HG02610 (cell line): ENCODE data around the gene SLC6A1.

ENCODE experiments used
- ATAC-seq: cut with Tn5 transposase; IDR thresholded peaks from one replicate; pipeline ENCODE4 v1.9.1; 2021; ENCODE audit warnings: mild to moderate bottlenecking, moderate library complexity; ENCODE audit not compliant: unreplicated experiment

Gene SLC6A1

GRCh38 chr3:10970306-10970960, 22.1 kb upstream of the SLC6A1 start:
- ATAC-seq = no peak

- ATAC-seq = no peak
These were observed 20.3 kb upstream of the SLC6A1 start for GRCh38 chr3:10972072-10972782.

GRCh38 chr3:10973046-10973595, 19.4 kb upstream of the SLC6A1 start:
- no peak for ATAC-seq

GRCh38 chr3:10974131-10974530, 18.4 kb upstream of the SLC6A1 start:
- ATAC-seq = no peak

GRCh38 chr3:10974746-10975375, 17.7 kb upstream of the SLC6A1 start:
- no peak for ATAC-seq

GRCh38 chr3:10975695-10976234, 16.8 kb upstream of the SLC6A1 start:
- no peak for ATAC-seq

- no peak for ATAC-seq
These were observed 15.8 kb upstream of the SLC6A1 start for GRCh38 chr3:10976770-10977169.

- no peak for ATAC-seq
These were observed 14.5 kb upstream of the SLC6A1 start for GRCh38 chr3:10977892-10978510.

- ATAC-seq = no peak
These were observed 13.6 kb upstream of the SLC6A1 start for GRCh38 chr3:10978956-10979355.

- ATAC-seq = no peak
These were observed 12.2 kb upstream of the SLC6A1 start for GRCh38 chr3:10980312-10980711.

GRCh38 chr3:10981031-10981430, 11.5 kb upstream of the SLC6A1 start:
- ATAC-seq = no peak

- no peak for ATAC-seq
These were observed 10.6 kb upstream of the SLC6A1 start for GRCh38 chr3:10981961-10982360.

- no peak for ATAC-seq
These were observed 9.8 kb upstream of the SLC6A1 start for GRCh38 chr3:10982782-10983181.

- ATAC-seq = no peak
These were observed 9.2 kb upstream of the SLC6A1 start for GRCh38 chr3:10983219-10983916.

GRCh38 chr3:10984371-10984896, 8.1 kb upstream of the SLC6A1 start:
- ATAC-seq = no peak

GRCh38 chr3:10985181-10985580, 7.4 kb upstream of the SLC6A1 start:
- no peak for ATAC-seq

- no peak for ATAC-seq
These were observed 6.0 kb upstream of the SLC6A1 start for GRCh38 chr3:10986592-10986991.

GRCh38 chr3:10988001-10988665, 4.4 kb upstream of the SLC6A1 start:
- no peak for ATAC-seq

- ATAC-seq = no peak
These were observed 3.5 kb upstream of the SLC6A1 start for GRCh38 chr3:10988991-10989484.
